Uterus (tissue), 2 donors: Measurements from ENCODE around the gene TRIM42.

Experiments used
- POLR2A ChIP-seq, 2 donors: fragments of 450-650 bp; IDR thresholded peaks; one replicate each; pipeline ENCODE4 v1.6.1; 2016; ENCODE audit warnings: antibody characterized with exemption in 2 of 2, mild to moderate bottlenecking in 1 of 2, moderate library complexity in 1 of 2
- TF ChIP-seq, protein P1 (sequence below), 4 experiments: fragments of 200-600 bp in 2 of 4; fragments of 450-650 bp in 2 of 4; sonication (generic) in 2 of 4; IDR thresholded peaks; one replicate each; pipeline ENCODE4 v1.5.1; 2016 to 2019; ENCODE audit warnings: antibody characterized with exemption in 4 of 4, mild to moderate bottlenecking in 2 of 4, moderate library complexity in 1 of 4

GRCh38 chr3:140630866-140631265 lies 47.0 kb upstream of the TRIM42 start:
- TF ChIP-seq, protein P1, sequence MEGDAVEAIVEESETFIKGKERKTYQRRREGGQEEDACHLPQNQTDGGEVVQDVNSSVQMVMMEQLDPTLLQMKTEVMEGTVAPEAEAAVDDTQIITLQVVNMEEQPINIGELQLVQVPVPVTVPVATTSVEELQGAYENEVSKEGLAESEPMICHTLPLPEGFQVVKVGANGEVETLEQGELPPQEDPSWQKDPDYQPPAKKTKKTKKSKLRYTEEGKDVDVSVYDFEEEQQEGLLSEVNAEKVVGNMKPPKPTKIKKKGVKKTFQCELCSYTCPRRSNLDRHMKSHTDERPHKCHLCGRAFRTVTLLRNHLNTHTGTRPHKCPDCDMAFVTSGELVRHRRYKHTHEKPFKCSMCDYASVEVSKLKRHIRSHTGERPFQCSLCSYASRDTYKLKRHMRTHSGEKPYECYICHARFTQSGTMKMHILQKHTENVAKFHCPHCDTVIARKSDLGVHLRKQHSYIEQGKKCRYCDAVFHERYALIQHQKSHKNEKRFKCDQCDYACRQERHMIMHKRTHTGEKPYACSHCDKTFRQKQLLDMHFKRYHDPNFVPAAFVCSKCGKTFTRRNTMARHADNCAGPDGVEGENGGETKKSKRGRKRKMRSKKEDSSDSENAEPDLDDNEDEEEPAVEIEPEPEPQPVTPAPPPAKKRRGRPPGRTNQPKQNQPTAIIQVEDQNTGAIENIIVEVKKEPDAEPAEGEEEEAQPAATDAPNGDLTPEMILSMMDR (IDR thresholded peaks at IDR 0.05) = no peak
- no peak for TF ChIP-seq POLR2A (IDR thresholded peaks at IDR 0.05)
